ENCODE data around the gene PPM1L. TPM values are rescaled to one million over a fixed set of nuclear protein-coding genes. Genes with fewer than 3 reads are reported as not detected.

Gene PPM1L
- polyA plus RNA-seq, 3 donors = 5.5 to 9.9 (median 7.8) TPM

DNA sequence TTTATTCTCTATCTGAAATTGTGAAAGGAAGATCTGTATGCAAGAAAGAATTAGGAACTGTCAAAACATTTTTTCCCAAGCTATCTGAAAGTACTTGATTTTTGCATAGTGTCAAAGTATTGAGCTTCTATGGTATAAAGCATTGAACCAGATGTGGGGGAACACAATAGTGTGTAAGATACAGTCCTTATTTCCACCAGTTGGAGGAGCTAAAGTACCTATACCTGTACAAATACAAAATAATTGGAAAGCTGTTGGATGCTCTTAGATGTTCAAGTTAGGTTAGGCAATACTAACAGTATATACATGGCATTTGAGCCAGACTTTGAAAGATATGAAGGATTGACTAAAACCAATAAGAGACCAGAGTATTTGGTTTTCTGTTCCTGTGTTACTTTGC is 200.8 kb downstream of the PPM1L start:
- H3K36me3 Mint-ChIP-seq = no peaks in the 10 kb centered on the region
- H3K4me2 ChIP-seq (replicated peaks; ENCODE audit: extremely low read depth, low read length, poor library complexity, severe bottlenecking) = no peak overlapping the region
- no peaks in the 10 kb centered on the region for H3K79me2 ChIP-seq (ENCODE audit: insufficient read depth, low read length)
- H3K4me1 Mint-ChIP-seq = no peaks in the 10 kb centered on the region
- peaks cover 3% of the 10 kb centered on the region for H4K20me1 ChIP-seq (ENCODE audit: insufficient read depth, low read length)
- H2AFZ ChIP-seq (ENCODE audit: insufficient read depth, low read depth, low read length, poor library complexity, severe bottlenecking) = no peak overlapping the region
- H3K27me3 ChIP-seq (ENCODE audit: control insufficient read depth in 2 of 2, insufficient read depth in 2 of 2, low read length in 2 of 2) = no peaks in the 10 kb centered on the region
- no peaks in the 10 kb centered on the region for H3K9me3 ChIP-seq (replicated peaks in 1 of 2; ENCODE audit: control insufficient read depth in 1 of 2, insufficient read depth in 1 of 2, low read length in 2 of 2)
- H3K4me1 ChIP-seq (ENCODE audit: control insufficient read depth in 1 of 2, insufficient read depth in 2 of 2, low read length in 2 of 2) = no peaks in the 10 kb centered on the region
- H3K27me3 Mint-ChIP-seq (ENCODE audit: low read depth in 3 of 3) = no peaks in the 10 kb centered on the region
- H3K9ac ChIP-seq (ENCODE audit: insufficient read depth, low read length, poor library complexity, severe bottlenecking) = no peak overlapping the region
- TF ChIP-seq, protein P1, sequence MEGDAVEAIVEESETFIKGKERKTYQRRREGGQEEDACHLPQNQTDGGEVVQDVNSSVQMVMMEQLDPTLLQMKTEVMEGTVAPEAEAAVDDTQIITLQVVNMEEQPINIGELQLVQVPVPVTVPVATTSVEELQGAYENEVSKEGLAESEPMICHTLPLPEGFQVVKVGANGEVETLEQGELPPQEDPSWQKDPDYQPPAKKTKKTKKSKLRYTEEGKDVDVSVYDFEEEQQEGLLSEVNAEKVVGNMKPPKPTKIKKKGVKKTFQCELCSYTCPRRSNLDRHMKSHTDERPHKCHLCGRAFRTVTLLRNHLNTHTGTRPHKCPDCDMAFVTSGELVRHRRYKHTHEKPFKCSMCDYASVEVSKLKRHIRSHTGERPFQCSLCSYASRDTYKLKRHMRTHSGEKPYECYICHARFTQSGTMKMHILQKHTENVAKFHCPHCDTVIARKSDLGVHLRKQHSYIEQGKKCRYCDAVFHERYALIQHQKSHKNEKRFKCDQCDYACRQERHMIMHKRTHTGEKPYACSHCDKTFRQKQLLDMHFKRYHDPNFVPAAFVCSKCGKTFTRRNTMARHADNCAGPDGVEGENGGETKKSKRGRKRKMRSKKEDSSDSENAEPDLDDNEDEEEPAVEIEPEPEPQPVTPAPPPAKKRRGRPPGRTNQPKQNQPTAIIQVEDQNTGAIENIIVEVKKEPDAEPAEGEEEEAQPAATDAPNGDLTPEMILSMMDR (IDR thresholded peaks at IDR 0.05) = peak; percentile 78
- no peak overlapping the region for H3K4me3 ChIP-seq (replicated peaks in 1 of 3; ENCODE audit: low read depth in 2 of 3, low read length in 3 of 3)
- no peaks in the 10 kb centered on the region for H3K36me3 ChIP-seq (replicated peaks in 1 of 2; ENCODE audit: control insufficient read depth in 1 of 2, insufficient read depth in 2 of 2, low read length in 2 of 2)
- DNase-seq = peak; percentile 21 to 55 (median 40)
- no peak overlapping the region for H3K4me3 Mint-ChIP-seq
- no peak overlapping the region for H3K27ac ChIP-seq (ENCODE audit: low read depth in 1 of 2, low read length in 2 of 2)
- H3K9me3 Mint-ChIP-seq = no peaks in the 10 kb centered on the region
- intact Hi-C loops (cut with micrococcal nuclease) = loop anchor here in 1 of 2 donors (10.0 kb wide), 3 partner anchors 128 to 468 kb away; no protein-coding TSS in a partner anchor
- no peak overlapping the region for H3K27ac Mint-ChIP-seq

DNA sequence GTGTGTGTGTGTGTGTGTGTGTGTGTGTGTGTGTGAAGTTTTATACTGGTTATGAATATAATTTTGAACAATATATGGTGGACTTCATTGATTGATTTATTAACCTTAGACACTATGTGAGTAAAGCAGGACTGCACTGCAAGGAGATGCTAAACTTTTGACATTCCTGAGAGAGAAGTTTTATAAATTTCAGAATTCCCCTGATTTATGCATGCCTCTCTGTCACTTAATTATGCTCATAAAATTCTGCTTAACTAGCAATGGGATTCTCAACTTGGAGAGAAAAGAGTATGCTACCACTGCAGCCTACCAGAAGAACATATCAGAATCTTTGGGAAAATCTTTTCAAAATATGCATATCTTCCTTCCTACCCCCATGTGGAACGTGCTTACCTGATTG is 204.5 kb downstream of the PPM1L start:
- no peak overlapping the region for H2AFZ ChIP-seq (ENCODE audit: insufficient read depth, low read depth, low read length, poor library complexity, severe bottlenecking)
- TF ChIP-seq, protein P1 (IDR thresholded peaks at IDR 0.05) = no peak
- peaks cover 8 to 9% of the 10 kb centered on the region in 2 donors for H3K36me3 Mint-ChIP-seq
- peaks cover 0 to 2% (median 0%) of the 10 kb centered on the region in 7 donors for H3K9me3 Mint-ChIP-seq
- no peak overlapping the region for H3K4me2 ChIP-seq (replicated peaks; ENCODE audit: extremely low read depth, low read length, poor library complexity, severe bottlenecking)
- H4K20me1 ChIP-seq (ENCODE audit: insufficient read depth, low read length) = peaks cover 3% of the 10 kb centered on the region
- no peak overlapping the region for H3K27ac Mint-ChIP-seq
- H3K27me3 Mint-ChIP-seq (ENCODE audit: low read depth in 3 of 3) = no peaks in the 10 kb centered on the region
- H3K4me1 ChIP-seq (ENCODE audit: control insufficient read depth in 1 of 2, insufficient read depth in 2 of 2, low read length in 2 of 2) = no peaks in the 10 kb centered on the region
- H3K9ac ChIP-seq (ENCODE audit: insufficient read depth, low read length, poor library complexity, severe bottlenecking) = no peak overlapping the region
- H3K27me3 ChIP-seq (ENCODE audit: control insufficient read depth in 2 of 2, insufficient read depth in 2 of 2, low read length in 2 of 2) = no peaks in the 10 kb centered on the region
- no peak overlapping the region for H3K4me3 Mint-ChIP-seq
- H3K4me1 Mint-ChIP-seq = no peaks in the 10 kb centered on the region
- no peak overlapping the region for H3K27ac ChIP-seq (ENCODE audit: low read depth in 1 of 2, low read length in 2 of 2)
- H3K36me3 ChIP-seq (replicated peaks in 1 of 2; ENCODE audit: control insufficient read depth in 1 of 2, insufficient read depth in 2 of 2, low read length in 2 of 2) = no peaks in the 10 kb centered on the region
- H3K4me3 ChIP-seq (replicated peaks in 1 of 3; ENCODE audit: low read depth in 2 of 3, low read length in 3 of 3) = no peak overlapping the region
- H3K9me3 ChIP-seq (replicated peaks in 1 of 2; ENCODE audit: control insufficient read depth in 1 of 2, insufficient read depth in 1 of 2, low read length in 2 of 2) = no peaks in the 10 kb centered on the region
- intact Hi-C loops (cut with micrococcal nuclease) = no loop called here
- WGBS (ENCODE audit: insufficient coverage) = no CpG with 5 or more reads among the region's 1 CpG
- H3K79me2 ChIP-seq (ENCODE audit: insufficient read depth, low read length) = no peaks in the 10 kb centered on the region
- DNase-seq = no peak
